GM18873 (cell line): ENCODE measurements around the gene TRIM61.

Experiments
- ATAC-seq: cut with Tn5 transposase; IDR thresholded peaks from one replicate; pipeline ENCODE4 v1.9.1; 2021; ENCODE audit warnings: mild to moderate bottlenecking, moderate library complexity, moderate number of reproducible peaks; ENCODE audit not compliant: unreplicated experiment, low FRiP score

The TRIM61 gene

DNA sequence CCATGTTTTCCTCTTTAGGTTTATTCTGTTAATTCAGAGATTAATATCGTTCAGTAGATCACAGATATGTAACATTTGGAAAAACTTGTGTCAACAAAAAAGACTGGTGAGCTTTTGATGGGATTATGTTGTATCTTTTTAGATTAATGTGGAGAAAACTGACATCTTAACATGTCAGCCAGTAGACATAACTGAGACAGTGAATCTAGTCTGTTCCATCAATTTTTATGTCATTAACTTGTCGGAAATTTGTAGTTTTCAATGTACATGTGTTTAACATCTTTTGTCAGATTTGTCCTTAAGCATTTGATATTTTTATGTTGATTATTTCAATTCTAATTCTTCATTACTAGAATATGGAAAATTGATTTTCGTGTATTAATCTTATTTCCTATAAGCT, 58.5 kb downstream of the TRIM61 start:
- no peak for ATAC-seq
